ENCODE data around the gene CDHR2. TPM values are rescaled to one million over a fixed set of nuclear protein-coding genes. Genes with fewer than 3 reads are reported as not detected.

CDHR2 gene
- total RNA-seq, 1 experiment from 2014 or later, result 0.63 TPM

- no peak overlapping the region for H3K4me3 Mint-ChIP-seq
- H3K36me3 Mint-ChIP-seq, result no peaks in the 10 kb centered on the region; the same call in 1 of the 2 replicates
- ChIA-PET POLR2A (no interaction called here), CTCF (no interaction called here)
- peaks cover 24% of the 10 kb centered on the region for H3K27me3 Mint-ChIP-seq (ENCODE audit: low read depth)
- TF ChIP-seq ELF4 (CRISPR knock-in tag; IDR thresholded peaks at IDR 0.05; ENCODE audit: low read depth), result no peak
- TF ChIP-seq MYBL2 (CRISPR knock-in tag; IDR thresholded peaks at IDR 0.05), result no peak
- TF ChIP-seq ZBTB21 (CRISPR knock-in tag; IDR thresholded peaks at IDR 0.05; ENCODE audit: borderline replicate concordance), result no peak
- no peak for TF ChIP-seq ZNF121 (CRISPR knock-in tag; IDR thresholded peaks at IDR 0.05)
- no peak for TF ChIP-seq NR3C1 (CRISPR knock-in tag; conservative IDR thresholded peaks at IDR 0.05; ENCODE audit: low read depth)
- TF ChIP-seq AR (CRISPR knock-in tag; IDR thresholded peaks at IDR 0.05), result no peak
- TF ChIP-seq GABPB1 (CRISPR knock-in tag; IDR thresholded peaks at IDR 0.05), result no peak
- TF ChIP-seq USF1 (CRISPR knock-in tag; IDR thresholded peaks at IDR 0.05), result no peak
- no peak for TF ChIP-seq PRRX2 (CRISPR knock-in tag; IDR thresholded peaks at IDR 0.05)
- TF ChIP-seq ZNF281 (CRISPR knock-in tag; IDR thresholded peaks at IDR 0.05), result no peak
- no peak for TF ChIP-seq PRDM15 (CRISPR knock-in tag; IDR thresholded peaks at IDR 0.05)
- no peak for TF ChIP-seq ZBTB43 (CRISPR knock-in tag; IDR thresholded peaks at IDR 0.05)
- no peak for TF ChIP-seq ZNF317 (CRISPR knock-in tag; IDR thresholded peaks at IDR 0.05; ENCODE audit: borderline replicate concordance, low read depth)
- no peak for TF ChIP-seq TCF7 (CRISPR knock-in tag; IDR thresholded peaks at IDR 0.05; ENCODE audit: low read depth)
- TF ChIP-seq PREB (CRISPR knock-in tag; IDR thresholded peaks at IDR 0.05; ENCODE audit: borderline replicate concordance), result no peak
- peaks cover 14% of the 10 kb centered on the region for H3K9me3 Mint-ChIP-seq
- H3K27ac Mint-ChIP-seq, result no peak overlapping the region
- DNase-seq (ENCODE audit: low spot score) (no peak), ATAC-seq (no peak)
- H3K4me1 Mint-ChIP-seq, result no peaks in the 10 kb centered on the region
These were observed 38.3 kb downstream of the CDHR2 start for GRCh38 chr5:176587398-176587797.
